GM12801 (cell line): ENCODE data around the gene SEMA4B.

ENCODE experiments used
- CTCF ChIP-seq: IDR thresholded peaks from one replicate; pipeline ENCODE4 v1.5.1; 2011; ENCODE audit warnings: control low read depth; ENCODE audit not compliant: insufficient read length; ENCODE audit errors: extremely low read depth

The SEMA4B gene

GRCh38 chr15:90173372-90173771 lies 27.8 kb upstream of the SEMA4B start:
- TF ChIP-seq CTCF, result no peak

GRCh38 chr15:90174140-90174875 lies 26.8 kb upstream of the SEMA4B start:
- no peak for TF ChIP-seq CTCF

GRCh38 chr15:90177012-90177411 lies 24.1 kb upstream of the SEMA4B start:
- no peak for TF ChIP-seq CTCF

- no peak for TF ChIP-seq CTCF
These were observed 22.4 kb upstream of the SEMA4B start for GRCh38 chr15:90178468-90179435.

- no peak for TF ChIP-seq CTCF
These were observed 19.4 kb upstream of the SEMA4B start for GRCh38 chr15:90181776-90182175.

- TF ChIP-seq CTCF, result no peak
These were observed 16.9 kb upstream of the SEMA4B start for GRCh38 chr15:90184119-90184785.
